ENCODE results near the gene TP53RK. TPM values are rescaled to one million over a fixed set of nuclear protein-coding genes. Genes with fewer than 3 reads are reported as not detected.
A peak's percentile ranks its signal among the peaks of the same experiment; 100 is the strongest.

Gene TP53RK
- total and polyA plus RNA-seq, 2 of the 13 experiments (the other 11 are each of a cell fraction or from before 2014, with no cell fraction given) = 12.9 to 25.5 TPM

DNA sequence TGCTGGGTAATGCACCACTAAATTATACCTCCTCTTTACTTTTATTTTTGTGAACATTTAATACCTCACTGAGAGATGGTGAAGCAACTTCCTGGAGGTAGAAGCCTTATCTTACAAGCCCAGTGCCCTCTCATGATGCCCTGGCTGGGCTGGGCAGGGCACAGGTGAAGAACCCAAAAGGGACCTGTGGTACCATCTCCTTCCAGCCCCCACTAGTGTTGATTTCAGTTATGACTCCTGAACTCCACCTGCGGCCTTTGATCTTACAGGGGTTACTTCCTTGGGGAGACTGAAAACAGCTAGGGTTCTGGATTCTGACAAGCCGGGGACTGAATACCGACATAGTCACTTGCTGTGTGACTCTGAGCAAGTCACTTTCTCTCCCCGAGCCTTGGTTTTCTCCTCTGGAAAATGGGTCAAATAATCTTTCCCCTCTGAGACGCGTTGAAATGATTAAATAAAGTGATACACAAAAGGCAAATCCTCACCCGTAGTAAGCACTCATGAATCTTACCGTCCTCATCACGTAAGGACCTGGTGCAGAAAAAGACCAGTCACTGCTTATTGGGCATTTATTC is 39.2 kb downstream of the TP53RK start (continued):
- TF ChIP-seq, protein P1, sequence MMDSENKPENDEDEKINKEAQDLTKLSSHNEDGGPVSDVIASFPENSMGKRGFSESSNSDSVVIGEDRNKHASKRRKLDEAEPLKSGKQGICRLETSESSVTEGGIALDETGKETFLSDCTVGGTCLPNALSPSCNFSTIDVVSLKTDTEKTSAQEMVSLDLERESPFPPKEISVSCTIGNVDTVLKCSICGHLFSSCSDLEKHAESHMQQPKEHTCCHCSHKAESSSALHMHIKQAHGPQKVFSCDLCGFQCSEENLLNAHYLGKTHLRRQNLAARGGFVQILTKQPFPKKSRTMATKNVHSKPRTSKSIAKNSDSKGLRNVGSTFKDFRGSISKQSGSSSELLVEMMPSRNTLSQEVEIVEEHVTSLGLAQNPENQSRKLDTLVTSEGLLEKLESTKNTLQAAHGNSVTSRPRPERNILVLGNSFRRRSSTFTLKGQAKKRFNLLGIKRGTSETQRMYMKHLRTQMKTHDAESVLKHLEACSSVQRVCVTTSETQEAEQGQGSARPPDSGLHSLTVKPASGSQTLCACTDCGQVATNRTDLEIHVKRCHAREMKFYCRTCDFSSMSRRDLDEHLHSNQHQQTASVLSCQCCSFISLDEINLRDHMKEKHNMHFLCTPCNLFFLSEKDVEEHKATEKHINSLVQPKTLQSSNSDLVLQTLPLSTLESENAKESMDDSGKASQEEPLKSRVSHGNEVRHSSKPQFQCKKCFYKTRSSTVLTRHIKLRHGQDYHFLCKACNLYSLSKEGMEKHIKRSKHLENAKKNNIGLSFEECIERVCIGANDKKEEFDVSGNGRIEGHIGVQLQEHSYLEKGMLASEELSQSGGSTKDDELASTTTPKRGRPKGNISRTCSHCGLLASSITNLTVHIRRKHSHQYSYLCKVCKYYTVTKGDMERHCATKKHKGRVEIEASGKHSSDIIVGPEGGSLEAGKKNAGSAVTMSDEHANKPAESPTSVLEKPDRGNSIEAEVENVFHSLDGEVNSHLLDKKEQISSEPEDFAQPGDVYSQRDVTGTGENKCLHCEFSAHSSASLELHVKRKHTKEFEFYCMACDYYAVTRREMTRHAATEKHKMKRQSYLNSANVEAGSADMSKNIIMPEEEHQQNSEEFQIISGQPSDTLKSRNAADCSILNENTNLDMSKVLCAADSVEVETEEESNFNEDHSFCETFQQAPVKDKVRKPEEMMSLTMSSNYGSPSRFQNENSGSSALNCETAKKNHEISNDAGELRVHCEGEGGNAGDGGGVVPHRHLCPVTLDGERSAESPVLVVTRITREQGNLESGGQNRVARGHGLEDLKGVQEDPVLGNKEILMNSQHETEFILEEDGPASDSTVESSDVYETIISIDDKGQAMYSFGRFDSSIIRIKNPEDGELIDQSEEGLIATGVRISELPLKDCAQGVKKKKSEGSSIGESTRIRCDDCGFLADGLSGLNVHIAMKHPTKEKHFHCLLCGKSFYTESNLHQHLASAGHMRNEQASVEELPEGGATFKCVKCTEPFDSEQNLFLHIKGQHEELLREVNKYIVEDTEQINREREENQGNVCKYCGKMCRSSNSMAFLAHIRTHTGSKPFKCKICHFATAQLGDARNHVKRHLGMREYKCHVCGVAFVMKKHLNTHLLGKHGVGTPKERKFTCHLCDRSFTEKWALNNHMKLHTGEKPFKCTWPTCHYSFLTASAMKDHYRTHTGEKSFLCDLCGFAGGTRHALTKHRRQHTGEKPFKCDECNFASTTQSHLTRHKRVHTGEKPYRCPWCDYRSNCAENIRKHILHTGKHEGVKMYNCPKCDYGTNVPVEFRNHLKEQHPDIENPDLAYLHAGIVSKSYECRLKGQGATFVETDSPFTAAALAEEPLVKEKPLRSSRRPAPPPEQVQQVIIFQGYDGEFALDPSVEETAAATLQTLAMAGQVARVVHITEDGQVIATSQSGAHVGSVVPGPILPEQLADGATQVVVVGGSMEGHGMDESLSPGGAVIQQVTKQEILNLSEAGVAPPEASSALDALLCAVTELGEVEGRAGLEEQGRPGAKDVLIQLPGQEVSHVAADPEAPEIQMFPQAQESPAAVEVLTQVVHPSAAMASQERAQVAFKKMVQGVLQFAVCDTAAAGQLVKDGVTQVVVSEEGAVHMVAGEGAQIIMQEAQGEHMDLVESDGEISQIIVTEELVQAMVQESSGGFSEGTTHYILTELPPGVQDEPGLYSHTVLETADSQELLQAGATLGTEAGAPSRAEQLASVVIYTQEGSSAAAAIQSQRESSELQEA (CRISPR knock-in tag; IDR thresholded peaks at IDR 0.05; ENCODE audit: not compliant biosample characterization) = no peak
- TF ChIP-seq ZNF44 (CRISPR knock-in tag; IDR thresholded peaks at IDR 0.05) (no peak), ZNF720 (CRISPR knock-in tag; IDR thresholded peaks at IDR 0.05) (0 out of 2 replicates have a peak, but pooled peaks have one; percentile 43), MTF2 (CRISPR knock-in tag; IDR thresholded peaks at IDR 0.05; ENCODE audit: borderline replicate concordance) (no peak), SKI (IDR thresholded peaks at IDR 0.05; ENCODE audit: partially characterized antibody) (no peak), ZFP37 (CRISPR knock-in tag; IDR thresholded peaks at IDR 0.05; ENCODE audit: borderline replicate concordance) (no peak), GFI1 (CRISPR knock-in tag; IDR thresholded peaks at IDR 0.05; ENCODE audit: borderline replicate concordance) (no peak), HMG20B (CRISPR knock-in tag; conservative IDR thresholded peaks at IDR 0.05) (0 out of 2 replicates have a peak, but pooled peaks have one; percentile 22), TCF7 (IDR thresholded peaks at IDR 0.05; ENCODE audit: low read depth) (peak; percentile 58; the same call in 1 of the 2 replicates), ZNF768 (CRISPR knock-in tag; IDR thresholded peaks at IDR 0.05) (no peak), MATR3 (CRISPR knock-in tag; IDR thresholded peaks at IDR 0.05) (no peak), CEBPG (CRISPR knock-in tag; IDR thresholded peaks at IDR 0.05) (0 out of 2 replicates have a peak, but pooled peaks have one; percentile 4)
- TF ChIP-seq, protein P2, sequence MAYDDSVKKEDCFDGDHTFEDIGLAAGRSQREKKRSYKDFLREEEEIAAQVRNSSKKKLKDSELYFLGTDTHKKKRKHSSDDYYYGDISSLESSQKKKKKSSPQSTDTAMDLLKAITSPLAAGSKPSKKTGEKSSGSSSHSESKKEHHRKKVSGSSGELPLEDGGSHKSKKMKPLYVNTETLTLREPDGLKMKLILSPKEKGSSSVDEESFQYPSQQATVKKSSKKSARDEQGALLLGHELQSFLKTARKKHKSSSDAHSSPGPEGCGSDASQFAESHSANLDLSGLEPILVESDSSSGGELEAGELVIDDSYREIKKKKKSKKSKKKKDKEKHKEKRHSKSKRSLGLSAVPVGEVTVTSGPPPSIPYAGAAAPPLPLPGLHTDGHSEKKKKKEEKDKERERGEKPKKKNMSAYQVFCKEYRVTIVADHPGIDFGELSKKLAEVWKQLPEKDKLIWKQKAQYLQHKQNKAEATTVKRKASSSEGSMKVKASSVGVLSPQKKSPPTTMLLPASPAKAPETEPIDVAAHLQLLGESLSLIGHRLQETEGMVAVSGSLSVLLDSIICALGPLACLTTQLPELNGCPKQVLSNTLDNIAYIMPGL (CRISPR knock-in tag; IDR thresholded peaks at IDR 0.05; ENCODE audit: borderline replicate concordance in 1 of 2, low read depth in 1 of 2) = no peak; a peak in 1 of 4 replicates
- TF ChIP-seq, protein P3, sequence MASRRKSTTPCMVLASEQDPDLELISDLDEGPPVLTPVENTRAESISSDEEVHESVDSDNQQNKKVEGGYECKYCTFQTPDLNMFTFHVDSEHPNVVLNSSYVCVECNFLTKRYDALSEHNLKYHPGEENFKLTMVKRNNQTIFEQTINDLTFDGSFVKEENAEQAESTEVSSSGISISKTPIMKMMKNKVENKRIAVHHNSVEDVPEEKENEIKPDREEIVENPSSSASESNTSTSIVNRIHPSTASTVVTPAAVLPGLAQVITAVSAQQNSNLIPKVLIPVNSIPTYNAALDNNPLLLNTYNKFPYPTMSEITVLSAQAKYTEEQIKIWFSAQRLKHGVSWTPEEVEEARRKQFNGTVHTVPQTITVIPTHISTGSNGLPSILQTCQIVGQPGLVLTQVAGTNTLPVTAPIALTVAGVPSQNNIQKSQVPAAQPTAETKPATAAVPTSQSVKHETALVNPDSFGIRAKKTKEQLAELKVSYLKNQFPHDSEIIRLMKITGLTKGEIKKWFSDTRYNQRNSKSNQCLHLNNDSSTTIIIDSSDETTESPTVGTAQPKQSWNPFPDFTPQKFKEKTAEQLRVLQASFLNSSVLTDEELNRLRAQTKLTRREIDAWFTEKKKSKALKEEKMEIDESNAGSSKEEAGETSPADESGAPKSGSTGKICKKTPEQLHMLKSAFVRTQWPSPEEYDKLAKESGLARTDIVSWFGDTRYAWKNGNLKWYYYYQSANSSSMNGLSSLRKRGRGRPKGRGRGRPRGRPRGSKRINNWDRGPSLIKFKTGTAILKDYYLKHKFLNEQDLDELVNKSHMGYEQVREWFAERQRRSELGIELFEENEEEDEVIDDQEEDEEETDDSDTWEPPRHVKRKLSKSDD (CRISPR knock-in tag; IDR thresholded peaks at IDR 0.05; ENCODE audit: low read depth) = no peak
- TF ChIP-seq, protein P4, sequence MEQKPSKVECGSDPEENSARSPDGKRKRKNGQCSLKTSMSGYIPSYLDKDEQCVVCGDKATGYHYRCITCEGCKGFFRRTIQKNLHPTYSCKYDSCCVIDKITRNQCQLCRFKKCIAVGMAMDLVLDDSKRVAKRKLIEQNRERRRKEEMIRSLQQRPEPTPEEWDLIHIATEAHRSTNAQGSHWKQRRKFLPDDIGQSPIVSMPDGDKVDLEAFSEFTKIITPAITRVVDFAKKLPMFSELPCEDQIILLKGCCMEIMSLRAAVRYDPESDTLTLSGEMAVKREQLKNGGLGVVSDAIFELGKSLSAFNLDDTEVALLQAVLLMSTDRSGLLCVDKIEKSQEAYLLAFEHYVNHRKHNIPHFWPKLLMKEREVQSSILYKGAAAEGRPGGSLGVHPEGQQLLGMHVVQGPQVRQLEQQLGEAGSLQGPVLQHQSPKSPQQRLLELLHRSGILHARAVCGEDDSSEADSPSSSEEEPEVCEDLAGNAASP (CRISPR knock-in tag; IDR thresholded peaks at IDR 0.05; ENCODE audit: borderline replicate concordance) = no peak

Measured in HepG2 (cell line).